NCI-H2107 treated with DMSO at 0.1 percent for 48 hours (cell line): ENCODE measurements around the gene PGPEP1.
"Not testable (repeated sequence)": the region's sequence is repeated elsewhere in the genome, so short reads cannot be mapped to it uniquely, and the experiment has no call there.

Source experiments
- DNase-seq: peaks from one replicate; lab custom pipeline; 2025; ENCODE audit not compliant: unreplicated experiment; lab: John Stamatoyannopoulos, UW

The PGPEP1 gene

GRCh38 chr19:18363787-18364186, 23.4 kb downstream of the PGPEP1 start:
- no peak for DNase-seq

GRCh38 chr19:18364277-18364825, 24.0 kb downstream of the PGPEP1 start:
- not testable (repeated sequence) for DNase-seq

- DNase-seq = peak; percentile 29
Observed at GRCh38 chr19:18364826-18365528, 24.6 kb downstream of the PGPEP1 start.

- no peak for DNase-seq
Observed at GRCh38 chr19:18366021-18366435, 25.6 kb downstream of the PGPEP1 start.

GRCh38 chr19:18368504-18369222, 28.3 kb downstream of the PGPEP1 start:
- no peak for DNase-seq

GRCh38 chr19:18373407-18373891, 33.1 kb downstream of the PGPEP1 start:
- no peak for DNase-seq

- DNase-seq = no peak
Observed at GRCh38 chr19:18373892-18374629, 33.7 kb downstream of the PGPEP1 start.

- DNase-seq = peak; percentile 23
Observed at GRCh38 chr19:18377026-18377425, 36.6 kb downstream of the PGPEP1 start.

GRCh38 chr19:18379803-18380747, 39.7 kb downstream of the PGPEP1 start:
- peak; percentile 43 for DNase-seq

GRCh38 chr19:18380843-18381242, 40.4 kb downstream of the PGPEP1 start:
- no peak for DNase-seq

- DNase-seq = not testable (repeated sequence)
Observed at GRCh38 chr19:18383622-18384021, 43.2 kb downstream of the PGPEP1 start.

GRCh38 chr19:18384775-18385174, 44.4 kb downstream of the PGPEP1 start:
- DNase-seq = no peak

GRCh38 chr19:18385359-18385674, 44.9 kb downstream of the PGPEP1 start:
- no peak for DNase-seq

- DNase-seq = no peak
Observed at GRCh38 chr19:18385675-18386542, 45.5 kb downstream of the PGPEP1 start, which contains the start of gene GDF15. Gene GDF15, plus strand, starts transcription at chr19:18386158. Its CDS starts 32 bp downstream, at chr19:18386190.

GRCh38 chr19:18386543-18387271, 46.3 kb downstream of the PGPEP1 start:
- no peak for DNase-seq

- DNase-seq = peak; percentile 83
Observed at GRCh38 chr19:18388100-18388959, 47.9 kb downstream of the PGPEP1 start.

- DNase-seq = no peak
Observed at GRCh38 chr19:18388960-18389725, 48.7 kb downstream of the PGPEP1 start.
